K562 (cell line): ENCODE data around the gene DIP2B. TPM values are rescaled to one million over a fixed set of nuclear protein-coding genes. Genes with fewer than 3 reads are reported as not detected.

Experiments
- E2F4 ChIP-seq: sonication (generic); formaldehyde crosslinking; IDR thresholded peaks from 2 replicates; pipeline ENCODE4 v1.8.0; 2022; ENCODE audit warnings: mild to moderate bottlenecking, low read depth, missing genetic modification reagents
- L3MBTL2 ChIP-seq: fragments of 450-650 bp; IDR thresholded peaks from 2 replicates; pipeline ENCODE4 v1.6.1; 2016; ENCODE audit warnings: mild to moderate bottlenecking, moderate library complexity
- MITF ChIP-seq: IDR thresholded peaks from 2 replicates; pipeline ENCODE4 v1.6.1; 2014; ENCODE audit warnings: antibody characterized with exemption
- PRPF4 ChIP-seq: fragments of 200-400 bp; formaldehyde crosslinking; IDR thresholded peaks from one replicate; pipeline ENCODE4 v1.6.1; 2017; ENCODE audit warnings: low read length, low read depth, mild to moderate bottlenecking; ENCODE audit not compliant: insufficient read depth, poor library complexity, severe bottlenecking
- ZNF398 ChIP-seq: fragments of 250-450 bp; sonication (Bioruptor Pico); IDR thresholded peaks from 2 replicates; pipeline ENCODE4 v1.8.0; 2021; ENCODE audit warnings: moderate library complexity, mild to moderate bottlenecking, inconsistent platforms
- polyA plus RNA-seq, 8 experiments: library from polyadenylated mRNA; depleted of rRNA in 4 of 8; stranded (reverse) in 5 of 8; unstranded in 3 of 8; fragments of >200 nt; fragmentation: Nextera tagmentation in 2 of 8; fragmentation: Illumina TruSeq in 1 of 8; extraction: Ambion mirVana in 2 of 8; extraction: Trizol in 1 of 8; gene quantifications; 2 replicates each; pipeline versions ENCODE4 v1.2.1 to v1.2.3, GENCODE V29; 2011 to 2014; ENCODE audit warnings: inconsistent platforms in 1 of 8, missing spikeins in 1 of 8
- total RNA-seq, 7 experiments: library from RNA; depleted of rRNA in 6 of 7; stranded (reverse); fragments of >200 nt in 6 of 7; fragmentation: Illumina TruSeq in 2 of 7; extraction: Trizol in 2 of 7; gene quantifications; 2 replicates each; pipeline versions ENCODE4 v1.2.1 to v1.2.3, GENCODE V29; 2011 to 2021; ENCODE audit warnings: low replicate concordance in 1 of 7

The DIP2B gene
- total and polyA plus RNA-seq, 9 of the 15 experiments (the other 6 are each of a cell fraction or from before 2014, with no cell fraction given), result 4.6 to 26.1 (median 18.8) TPM

GRCh38 chr12:50619610-50619958, 114.8 kb downstream of the DIP2B start (continued):
- no peak for TF ChIP-seq MITF
- no peak for TF ChIP-seq ZNF398 (CRISPR knock-in tag)
- TF ChIP-seq PRPF4, result no peak
- TF ChIP-seq L3MBTL2, result no peak
- TF ChIP-seq E2F4, result no peak
- TF ChIP-seq, all 486 proteins: peak for 3
